ENCODE measurements around the gene NUDT5.
"Not testable (repeated sequence)": the region's sequence is repeated elsewhere in the genome, so short reads cannot be mapped to it uniquely, and the experiment has no call there.

NUDT5 gene

GRCh38 chr10:12195603-12196506, at the start of gene NUDT5, which contains the start of gene CDC123:
Gene NUDT5, minus strand, starts transcription at chr10:12195891. Its CDS starts 9,600 bp downstream, at chr10:12186291.
Gene CDC123, plus strand, starts transcription at chr10:12196188. Its CDS starts 58 bp downstream, at chr10:12196246.
- peak; percentile 65 for DNase-seq (ENCODE audit: low read depth)

- no peak for DNase-seq (ENCODE audit: low read depth)
Observed at GRCh38 chr10:12243864-12244620, 48.4 kb upstream of the NUDT5 start.

- peak; percentile 14 for DNase-seq (ENCODE audit: low read depth)
Observed at GRCh38 chr10:12241810-12242529, 46.3 kb upstream of the NUDT5 start.

GRCh38 chr10:12238821-12239220, 43.1 kb upstream of the NUDT5 start:
- DNase-seq (ENCODE audit: low read depth) = no peak

- DNase-seq (ENCODE audit: low read depth) = no peak
Observed at GRCh38 chr10:12237265-12238220, 41.9 kb upstream of the NUDT5 start.

GRCh38 chr10:12235796-12236195, 40.1 kb upstream of the NUDT5 start:
- no peak for DNase-seq (ENCODE audit: low read depth)

- no peak for DNase-seq (ENCODE audit: low read depth)
Observed at GRCh38 chr10:12235116-12235694, 39.5 kb upstream of the NUDT5 start.

- DNase-seq (ENCODE audit: low read depth) = not testable (repeated sequence)
Observed at GRCh38 chr10:12234687-12235086, 39.0 kb upstream of the NUDT5 start.

- DNase-seq (ENCODE audit: low read depth) = no peak
Observed at GRCh38 chr10:12228851-12229250, 33.2 kb upstream of the NUDT5 start.

GRCh38 chr10:12226438-12226837, 30.7 kb upstream of the NUDT5 start:
- not testable (repeated sequence) for DNase-seq (ENCODE audit: low read depth)

- no peak for DNase-seq (ENCODE audit: low read depth)
Observed at GRCh38 chr10:12225444-12225843, 29.8 kb upstream of the NUDT5 start.

- no peak for DNase-seq (ENCODE audit: low read depth)
Observed at GRCh38 chr10:12221323-12222298, 25.9 kb upstream of the NUDT5 start.

- DNase-seq (ENCODE audit: low read depth) = no peak
Observed at GRCh38 chr10:12218991-12219390, 23.3 kb upstream of the NUDT5 start.

- DNase-seq (ENCODE audit: low read depth) = no peak
Observed at GRCh38 chr10:12214763-12215218, 19.1 kb upstream of the NUDT5 start.

GRCh38 chr10:12214093-12214492, 18.4 kb upstream of the NUDT5 start:
- no peak for DNase-seq (ENCODE audit: low read depth)

- no peak for DNase-seq (ENCODE audit: low read depth)
Observed at GRCh38 chr10:12213621-12214020, 17.9 kb upstream of the NUDT5 start.

GRCh38 chr10:12212454-12212853, 16.8 kb upstream of the NUDT5 start:
- no peak for DNase-seq (ENCODE audit: low read depth)

- no peak for DNase-seq (ENCODE audit: low read depth)
Observed at GRCh38 chr10:12208460-12208859, 12.8 kb upstream of the NUDT5 start.

GRCh38 chr10:12207114-12207513, 11.4 kb upstream of the NUDT5 start:
- DNase-seq (ENCODE audit: low read depth) = no peak

Measured in CMK (cell line).